HG03432 (cell line): ENCODE data around the gene FURIN.
"Not testable (repeated sequence)": the region's sequence is repeated elsewhere in the genome, so short reads cannot be mapped to it uniquely, and the experiment has no call there.

Experiments used
- ATAC-seq: cut with Tn5 transposase; IDR thresholded peaks from one replicate; pipeline ENCODE4 v1.9.1; 2021; ENCODE audit warnings: mild to moderate bottlenecking, moderate library complexity; ENCODE audit not compliant: unreplicated experiment

The FURIN gene

DNA sequence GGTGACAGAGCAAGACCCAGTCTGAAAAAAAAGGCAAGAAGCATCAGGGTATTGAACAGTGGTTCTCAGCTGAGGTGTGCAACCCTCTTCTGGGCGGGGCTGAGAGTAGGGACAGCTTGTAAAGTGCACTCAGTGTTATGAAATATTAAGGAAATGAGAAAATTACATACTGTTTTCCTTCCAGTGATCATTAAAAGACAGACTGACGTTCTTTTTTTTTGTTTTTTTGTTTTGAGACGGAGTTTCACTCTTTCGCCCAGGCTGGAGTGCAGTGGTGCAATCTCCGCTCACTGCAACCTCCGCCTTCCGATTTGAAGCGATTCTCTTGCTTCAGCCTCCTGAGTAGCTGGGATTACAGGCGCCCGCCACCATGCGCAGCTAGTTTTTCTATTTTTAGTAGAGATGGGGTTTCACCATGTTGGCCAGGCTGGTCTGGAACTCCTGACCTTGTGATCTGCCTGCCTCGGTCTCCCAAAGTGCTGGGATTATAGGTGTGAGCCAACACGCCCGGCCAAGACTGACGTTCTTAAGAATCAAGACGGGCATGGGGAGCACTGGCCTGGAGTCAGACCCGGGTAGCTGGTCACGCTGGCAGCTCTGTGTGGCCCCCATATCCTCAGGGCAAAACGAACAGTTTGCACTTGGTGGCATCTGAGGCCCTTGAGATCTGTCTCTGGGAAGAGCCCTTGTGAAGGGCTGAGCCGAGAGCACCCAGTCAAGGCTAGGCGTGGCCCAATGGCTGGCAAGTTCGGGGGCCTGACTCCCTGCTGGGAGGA, 46.1 kb downstream of the FURIN start:
- ATAC-seq, result no peak

DNA sequence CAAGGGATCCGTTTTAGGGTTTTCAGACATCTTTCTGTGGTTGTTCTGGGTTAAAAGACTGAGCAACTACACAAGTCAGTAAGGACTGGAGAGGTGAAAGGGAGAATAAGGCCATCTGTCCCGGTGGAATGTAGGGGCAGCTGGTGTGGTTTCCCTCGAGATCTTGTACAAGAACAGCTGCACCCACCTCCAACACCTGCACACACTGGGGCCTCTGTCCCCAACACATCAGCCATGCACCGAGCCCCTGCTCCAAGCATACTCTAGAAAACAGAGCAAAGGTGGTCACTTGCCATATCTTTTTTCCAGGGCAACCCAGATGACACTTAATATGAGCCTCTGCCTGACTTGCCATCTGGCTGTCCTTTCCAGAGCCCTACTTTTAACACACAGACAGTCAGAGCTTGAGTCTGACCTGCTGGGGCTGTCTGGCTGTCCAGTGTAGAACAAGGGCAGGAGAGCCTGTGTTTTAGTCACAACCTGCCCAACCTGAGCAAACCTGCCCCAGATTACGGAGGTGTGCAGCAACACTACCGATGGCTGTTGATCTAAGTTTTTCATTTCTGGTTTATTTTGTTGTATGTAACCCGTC, 46.9 kb downstream of the FURIN start:
- ATAC-seq, result no peak

DNA sequence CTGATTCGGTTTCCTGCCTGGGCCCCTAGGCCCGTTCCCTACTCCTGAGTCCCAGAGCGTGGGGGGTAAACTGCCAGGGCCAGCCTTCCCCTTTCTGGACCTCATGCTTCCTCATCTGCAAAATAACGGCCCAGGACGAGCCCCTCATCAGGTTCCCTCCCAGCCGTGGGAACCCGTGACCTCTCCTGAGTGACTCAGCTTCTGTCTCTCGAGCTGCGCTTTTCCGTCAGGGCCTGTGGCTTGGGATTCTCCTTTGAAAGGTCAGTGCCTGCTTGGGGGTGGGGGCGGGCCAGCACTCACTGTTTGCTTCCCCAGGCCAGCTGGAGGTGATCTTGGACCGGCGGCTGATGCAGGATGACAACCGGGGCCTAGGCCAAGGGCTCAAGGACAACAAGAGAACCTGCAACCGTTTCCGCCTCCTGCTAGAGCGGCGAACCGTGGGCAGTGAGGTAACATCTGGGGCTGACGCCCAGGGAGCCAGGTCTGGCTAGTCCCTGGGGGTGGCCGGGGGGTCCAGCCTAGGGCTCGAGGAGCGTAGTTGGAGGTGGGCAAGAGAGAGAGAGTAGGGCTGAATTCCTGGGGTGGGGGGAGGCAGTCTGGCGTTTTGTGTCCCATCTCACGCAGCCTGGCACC, 47.5 kb downstream of the FURIN start:
- ATAC-seq, result no peak

DNA sequence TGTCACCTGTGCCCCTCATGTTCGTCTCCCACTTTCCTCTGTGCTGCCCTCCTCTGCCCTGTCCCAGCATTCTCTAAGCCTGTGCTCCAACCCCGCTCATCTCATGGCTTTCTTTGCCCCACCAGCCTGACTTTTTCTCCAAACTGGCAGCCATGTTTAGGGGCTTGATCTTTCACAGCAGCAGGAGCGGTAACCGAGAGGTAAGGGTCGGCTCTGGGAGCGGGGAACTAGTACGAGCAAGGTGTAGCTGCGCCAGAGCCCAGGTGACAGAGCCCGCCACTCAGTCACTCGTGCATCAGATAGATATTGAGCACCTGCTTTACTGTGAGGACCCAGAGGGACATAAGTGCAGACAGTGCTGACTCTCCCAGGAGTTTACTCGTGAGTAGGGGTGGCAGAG, 48.1 kb downstream of the FURIN start:
- ATAC-seq, result no peak

- no peak for ATAC-seq
These were observed 49.2 kb downstream of the FURIN start for GRCh38 chr15:90917569-90917968.

DNA sequence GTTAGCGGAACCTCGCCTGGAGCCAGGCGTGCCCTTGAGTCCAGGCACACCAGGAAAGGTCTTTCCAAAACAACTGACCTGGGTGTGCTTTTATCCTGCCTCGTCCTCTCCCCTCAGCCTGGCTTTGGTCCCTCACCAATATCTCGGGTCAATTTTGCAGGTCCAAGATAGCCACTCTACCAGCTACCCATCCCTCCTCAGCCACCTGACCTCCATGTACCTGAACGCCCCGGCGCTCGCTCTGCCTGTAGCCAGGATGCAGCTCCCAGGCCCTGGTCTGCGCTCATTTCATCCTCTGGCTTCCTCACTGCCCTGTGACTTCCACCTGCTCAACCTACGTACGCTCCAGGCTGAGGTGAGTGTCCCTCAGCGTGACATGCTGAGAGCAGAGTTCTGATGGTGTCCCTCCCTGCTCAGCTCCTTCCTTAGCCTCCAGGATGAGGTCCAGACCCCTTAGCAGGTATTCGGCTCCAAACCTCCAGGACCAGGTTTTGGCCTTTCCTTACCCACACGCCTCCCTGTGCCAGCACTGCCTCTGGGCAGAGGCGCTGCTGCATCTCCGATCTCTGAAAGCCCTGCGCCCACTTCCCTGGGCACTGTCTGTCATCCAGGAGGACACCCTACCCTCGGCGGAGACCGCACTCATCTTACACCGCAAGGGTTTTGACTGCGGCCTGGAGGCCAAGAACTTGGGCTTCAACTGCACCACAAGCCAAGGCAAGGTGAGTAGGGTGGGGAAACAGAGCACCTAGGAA, 49.8 kb downstream of the FURIN start:
- ATAC-seq, result no peak

DNA sequence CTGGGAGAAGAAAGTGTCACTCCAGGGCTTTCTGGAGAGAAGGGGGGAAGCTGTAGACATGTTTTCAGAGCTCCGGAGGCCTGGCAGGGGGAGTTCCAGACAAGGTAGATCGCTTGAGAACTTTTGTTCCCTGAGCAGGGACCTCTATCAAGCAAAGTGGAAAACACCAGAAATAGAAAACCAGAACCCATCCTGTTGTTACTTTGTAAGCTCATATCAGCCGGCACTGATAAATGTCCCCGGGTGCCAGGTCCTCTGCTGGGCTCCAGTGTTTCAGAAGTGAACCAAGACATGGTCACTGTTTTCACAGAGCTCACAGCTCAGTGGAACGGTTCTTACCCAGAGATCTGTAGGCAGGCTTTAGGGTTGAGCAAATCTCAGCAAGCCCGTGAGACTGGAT, 50.4 kb downstream of the FURIN start:
- ATAC-seq, result no peak

DNA sequence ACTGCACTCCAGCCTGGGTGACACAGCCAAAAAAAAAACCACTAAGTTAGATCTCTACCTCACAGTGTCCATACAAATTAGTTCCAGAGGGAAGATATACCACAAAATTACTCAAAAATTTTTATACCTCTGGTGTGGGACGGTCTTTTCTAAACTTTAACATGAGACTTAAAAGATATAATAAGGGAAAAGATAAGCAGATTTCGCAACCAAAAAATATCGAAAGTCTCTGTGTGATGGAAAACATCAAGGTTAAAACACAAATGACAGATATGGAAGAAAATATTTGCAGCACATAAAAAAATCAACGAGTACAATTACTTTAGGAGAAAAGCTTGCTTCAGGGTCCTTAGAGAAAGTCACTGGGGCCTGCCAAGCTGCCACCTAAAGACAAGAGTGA, 53.5 kb downstream of the FURIN start:
- no peak for ATAC-seq

DNA sequence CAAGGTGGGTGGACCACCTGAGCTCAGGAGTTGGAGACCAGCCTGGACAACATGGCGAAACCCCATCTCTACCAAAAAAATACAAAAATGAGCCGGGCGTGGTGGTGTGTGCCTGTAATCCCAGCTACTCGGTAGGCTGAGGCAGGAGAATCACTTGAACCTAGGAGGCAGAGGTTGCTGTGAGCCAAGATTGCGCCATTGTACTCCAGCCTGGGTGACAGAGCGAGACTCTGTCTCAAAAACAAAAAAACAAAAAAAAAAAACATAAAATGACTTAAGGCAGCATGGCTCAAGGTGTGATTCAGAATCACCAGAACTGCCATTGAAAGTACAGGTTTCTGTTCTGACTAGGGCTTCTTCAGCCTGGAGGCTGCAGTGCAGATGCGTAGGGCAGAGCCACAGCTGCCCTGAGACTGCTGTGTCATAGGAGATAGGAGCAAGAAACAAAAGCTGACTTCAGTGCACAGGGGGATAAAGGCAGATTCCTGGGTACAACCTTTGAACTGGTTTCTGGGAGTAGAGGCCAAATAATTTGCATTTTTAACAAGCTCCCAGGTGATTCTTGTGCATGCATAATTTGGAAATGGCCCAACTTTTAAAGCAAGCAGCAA, 54.4 kb downstream of the FURIN start:
- ATAC-seq, result peak; percentile 81

DNA sequence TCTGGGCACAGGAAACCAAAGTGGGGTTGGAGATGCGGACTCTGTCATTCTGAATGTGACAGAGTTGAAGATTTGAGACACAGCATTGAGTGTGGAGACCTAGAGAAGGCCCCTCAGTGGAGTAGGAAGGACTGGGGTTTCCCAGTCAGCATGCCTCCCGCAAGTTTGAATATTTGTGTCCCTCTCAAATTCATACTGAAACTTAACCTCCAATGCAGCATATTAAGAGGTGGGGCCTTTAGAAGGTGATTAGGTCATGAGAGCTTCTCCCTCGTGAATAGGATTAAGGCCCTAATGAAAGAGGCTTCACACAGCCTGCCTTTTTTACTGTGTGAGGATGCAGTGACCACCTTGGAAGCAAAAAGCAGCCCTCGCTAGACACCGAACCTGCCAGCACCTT, 56.0 kb downstream of the FURIN start:
- peak; percentile 77 for ATAC-seq

DNA sequence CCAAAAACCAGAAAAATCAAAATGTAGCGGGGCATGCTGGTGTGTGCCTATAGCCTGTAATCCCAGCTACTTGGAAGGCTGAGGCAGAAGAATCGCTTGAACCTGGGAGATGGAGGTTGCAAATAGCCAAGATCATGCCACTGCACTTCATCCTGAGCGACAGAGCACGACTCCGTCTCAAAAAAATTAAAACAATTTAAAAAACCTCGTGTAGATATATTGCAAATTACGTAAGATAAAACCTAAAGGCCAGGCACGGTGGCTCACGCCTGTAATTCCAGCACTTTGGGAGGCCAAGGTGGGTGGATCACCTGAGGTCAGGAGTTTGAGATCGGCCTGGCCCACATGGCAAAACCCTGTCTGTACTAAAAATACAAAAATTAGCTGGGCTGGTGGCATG, 58.4 kb downstream of the FURIN start:
- ATAC-seq, result not testable (repeated sequence)

- not testable (repeated sequence) for ATAC-seq
These were observed 59.7 kb downstream of the FURIN start for GRCh38 chr15:90928106-90928505.

DNA sequence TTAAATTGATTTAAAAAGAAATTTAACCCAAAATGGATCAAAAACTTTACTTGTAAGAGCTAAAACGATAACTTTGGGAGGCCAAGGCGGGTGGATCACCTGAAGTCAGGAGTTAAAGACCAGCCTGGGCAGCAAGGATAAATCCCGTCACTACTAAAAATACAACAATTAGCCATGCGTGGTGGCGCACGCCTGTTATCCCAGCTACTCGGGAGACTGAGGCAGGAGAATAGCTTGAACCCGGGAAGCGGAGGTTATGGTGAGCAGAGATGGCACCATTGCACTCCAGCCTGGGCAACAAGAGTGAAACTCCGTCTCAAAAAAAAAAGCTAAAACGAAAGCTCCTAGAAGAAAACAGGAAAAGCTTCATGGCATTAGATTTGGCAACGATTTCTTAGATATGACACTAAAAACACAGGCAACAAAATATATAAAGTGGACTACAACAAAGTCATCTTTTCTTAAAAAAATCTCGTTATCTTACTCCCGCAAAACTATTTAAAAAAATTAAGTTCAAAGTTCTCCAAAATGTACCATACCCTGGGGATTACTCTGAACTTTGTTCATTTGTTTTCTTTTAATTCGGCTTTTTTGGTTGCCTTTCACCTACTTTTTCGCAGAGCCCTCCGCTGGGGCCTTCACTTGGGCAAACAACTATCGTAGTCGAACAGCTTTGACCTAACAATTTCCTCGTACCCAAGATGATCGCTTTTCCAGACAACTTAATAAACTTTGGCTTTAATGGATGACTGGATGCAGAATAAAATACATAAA, 61.0 kb downstream of the FURIN start:
- no peak for ATAC-seq

DNA sequence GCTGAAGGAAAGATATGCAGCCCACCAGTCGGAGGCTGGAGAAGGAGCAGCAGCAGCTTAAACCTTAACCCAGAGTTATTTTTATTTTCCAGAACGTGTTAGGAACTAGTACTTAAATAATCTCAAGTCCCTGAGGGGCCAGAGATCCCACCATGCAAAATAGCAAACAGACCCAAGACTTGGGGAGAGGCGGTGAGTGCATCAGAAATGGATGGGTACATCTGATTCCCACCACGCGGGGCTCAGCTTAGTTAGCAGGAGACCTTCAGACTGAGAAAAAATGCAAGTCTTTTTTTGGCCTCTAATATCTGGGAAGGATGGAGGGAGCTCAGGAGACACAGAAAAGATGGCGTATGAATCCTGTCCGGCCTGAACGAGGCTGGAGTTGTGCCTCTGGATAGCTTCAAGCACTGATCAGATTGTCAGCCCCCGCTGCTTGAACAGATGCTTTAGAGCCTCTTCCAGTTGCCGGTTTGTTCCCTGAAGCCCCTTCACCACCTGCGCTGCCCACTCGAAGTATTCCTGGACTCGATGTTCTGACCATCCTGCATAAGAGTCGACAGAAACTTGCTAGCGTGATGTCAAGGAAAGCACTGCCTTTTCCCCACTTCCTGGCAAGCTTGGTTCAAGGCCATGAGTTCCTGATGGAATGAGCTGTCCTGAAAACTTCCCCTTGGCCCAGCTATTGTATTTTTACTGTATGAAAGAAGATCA, 62.6 kb downstream of the FURIN start:
- no peak for ATAC-seq

- ATAC-seq, result no peak
These were observed 63.1 kb downstream of the FURIN start for GRCh38 chr15:90931575-90931827.

DNA sequence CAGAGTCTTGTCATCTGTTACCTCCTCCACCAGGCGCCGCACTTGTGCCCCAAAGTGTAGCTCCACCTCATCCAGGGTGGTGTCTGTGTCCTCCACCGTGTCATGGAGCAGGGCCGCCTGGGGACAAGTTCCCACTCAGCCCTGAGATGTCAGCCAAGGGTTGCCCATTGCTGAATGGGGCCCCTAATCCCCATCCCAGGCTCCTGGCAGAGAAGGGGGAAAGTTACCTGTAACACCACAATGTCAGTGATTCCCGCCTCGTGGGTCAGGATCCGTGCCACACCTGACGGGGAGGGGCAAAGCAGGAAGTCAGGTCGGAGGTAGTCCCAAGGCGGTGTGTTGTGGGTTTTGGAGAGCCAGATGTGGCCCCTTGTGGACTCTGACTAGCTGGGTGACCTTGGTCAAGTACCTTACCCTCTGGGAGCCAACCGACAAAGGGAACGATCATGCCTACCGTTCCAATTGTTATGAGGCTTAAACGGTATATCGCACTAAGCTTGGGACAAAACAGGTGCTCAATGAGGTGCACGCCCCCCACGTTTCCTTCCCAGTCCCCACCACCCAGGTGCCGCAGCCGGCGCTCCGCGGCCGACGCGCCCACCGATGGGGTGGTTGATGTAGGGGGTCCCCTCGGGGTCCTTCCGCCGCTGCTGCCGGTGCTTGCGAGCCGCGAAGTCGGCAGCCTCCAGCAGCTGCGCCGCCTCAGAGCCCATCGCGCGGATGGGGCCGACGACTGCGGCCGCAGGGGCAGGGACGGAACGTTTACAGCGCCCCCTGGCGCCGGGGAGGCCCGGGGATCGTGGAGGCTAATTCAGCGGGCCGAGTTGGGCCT, 63.7 kb downstream of the FURIN start, which contains the start of gene HDDC3:
Gene HDDC3 (minus strand): TSS at position 722 of the 832 bp plus-strand sequence. CDS start 9 bp downstream, at position 713.
- ATAC-seq, result peak; percentile 48

GRCh38 chr15:90932660-90932991, 64.2 kb downstream of the FURIN start:
- no peak for ATAC-seq
